Caki2 (cell line): Measurements from ENCODE around the gene BTC. TPM values are rescaled to one million over a fixed set of nuclear protein-coding genes. Genes with fewer than 3 reads are reported as not detected.
"Not testable (repeated sequence)": the region's sequence is repeated elsewhere in the genome, so short reads cannot be mapped to it uniquely, and the experiment has no call there.

Experiments used
- DNase-seq: peaks from one replicate; pipeline ENCODE4 v3.0.0-alpha.2; 2015; ENCODE audit warnings: low read depth
- in situ Hi-C: cut with HindIII; loops from 2 replicates; pipeline ENCODE4 v1.10.0; 2016; ENCODE audit warnings: low sequenced_read_pairs, low pct_unique_long_range_greater_than_20kb, mixed read lengths
- total RNA-seq: library from RNA; depleted of rRNA; stranded (reverse); fragments of >200 nt; shearing (Covaris generic); gene quantifications from 2 replicates; pipeline ENCODE4 v1.2.3, GENCODE V29; 2014; ENCODE audit warnings: low replicate concordance

BTC gene
- total RNA-seq, 1 experiment from 2014 or later = 4.5 TPM

DNA sequence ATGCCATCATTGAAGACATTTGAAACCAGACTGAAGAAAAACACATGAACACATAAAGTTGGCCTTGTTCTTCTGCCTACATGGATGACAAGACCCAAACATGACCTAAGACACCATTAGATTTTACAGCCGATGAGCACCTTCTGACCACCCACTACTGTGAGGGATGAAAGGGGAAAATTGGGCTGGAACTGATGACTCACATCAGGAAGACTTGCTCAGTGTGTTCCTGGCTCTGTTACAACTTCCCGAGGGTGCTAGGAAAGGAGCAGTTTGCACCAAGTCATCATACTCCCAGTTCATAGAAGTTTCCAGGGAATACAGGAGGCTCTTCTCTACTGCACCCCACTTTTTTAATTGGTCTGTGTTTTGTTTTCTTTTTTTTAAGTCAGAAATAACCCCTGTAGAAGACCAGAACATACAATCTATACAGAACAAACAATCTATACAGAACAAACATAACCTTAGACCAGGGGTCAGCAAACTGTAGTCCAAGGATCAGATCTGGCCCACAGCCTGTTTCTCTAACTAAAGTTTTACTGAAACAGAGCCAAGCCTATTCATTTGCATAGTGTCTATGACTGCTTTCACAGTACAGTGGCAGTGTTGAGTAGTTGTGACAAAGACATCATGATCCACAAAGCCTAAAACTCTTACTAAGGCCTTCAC is 25.3 kb downstream of the BTC start:
- DNase-seq = peak; percentile 33
- in situ Hi-C loops = no loop called here

- DNase-seq = no peak
- in situ Hi-C loops = no loop called here
Measured at GRCh38 chr4:74764119-74764518, 30.2 kb downstream of the BTC start.

DNA sequence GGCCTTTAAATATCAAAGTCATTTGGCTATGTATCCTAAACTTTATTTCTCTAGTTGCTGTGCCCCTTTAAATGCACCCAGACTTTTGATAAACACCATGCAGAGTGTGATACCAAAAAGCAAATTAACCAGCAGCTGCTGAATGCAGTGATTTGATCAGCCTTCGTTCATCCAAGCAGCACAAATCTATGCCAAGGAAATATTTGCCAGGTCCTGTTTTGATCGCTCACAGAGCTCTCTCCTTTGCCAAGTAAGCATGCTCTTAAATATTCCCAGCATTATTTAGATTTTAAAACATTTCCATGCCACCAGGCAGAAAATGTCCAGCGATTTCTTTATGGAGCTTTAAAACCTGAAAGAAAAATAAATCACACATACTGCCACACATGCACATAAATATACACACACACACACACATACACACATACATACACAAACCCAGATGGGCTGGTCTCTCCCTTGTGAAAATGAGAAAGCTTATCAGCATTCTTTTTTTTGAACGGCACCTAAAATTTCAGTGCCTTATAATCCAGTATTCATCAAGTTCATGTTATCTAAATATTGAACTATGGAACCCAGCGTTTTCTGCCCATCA is 35.7 kb downstream of the BTC start:
- DNase-seq = no peak
- in situ Hi-C loops = no loop called here

GRCh38 chr4:74757136-74757535 is 37.2 kb downstream of the BTC start:
- DNase-seq = no peak
- in situ Hi-C loops = no loop called here

GRCh38 chr4:74755486-74755885 is 38.8 kb downstream of the BTC start:
- DNase-seq = no peak
- in situ Hi-C loops = no loop called here

DNA sequence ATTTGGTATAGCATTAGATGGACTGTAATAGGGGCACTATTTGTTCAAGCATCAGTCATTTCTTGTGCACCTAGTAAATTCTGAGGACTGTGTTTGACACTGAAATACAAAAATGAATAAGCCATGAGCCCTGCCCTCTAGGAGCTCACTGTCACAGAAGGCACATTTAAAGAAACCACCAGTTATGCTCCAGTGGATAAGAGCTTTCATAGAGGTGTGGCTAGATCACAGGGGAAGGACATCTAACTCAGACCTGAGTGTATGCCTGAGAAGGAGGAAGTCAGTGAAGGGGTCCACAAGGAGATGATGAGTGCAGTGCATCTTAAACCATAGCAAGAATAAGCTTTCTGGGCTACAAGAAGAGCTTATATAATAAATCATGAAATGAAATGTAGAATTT is 40.1 kb downstream of the BTC start:
- in situ Hi-C loops = no loop called here
- peak; percentile 4 for DNase-seq

GRCh38 chr4:74752798-74753197 is 41.5 kb downstream of the BTC start:
- in situ Hi-C loops = no loop called here
- no peak for DNase-seq

GRCh38 chr4:74751856-74752255 is 42.5 kb downstream of the BTC start:
- no peak for DNase-seq
- in situ Hi-C loops = no loop called here

GRCh38 chr4:74751247-74751646 is 43.1 kb downstream of the BTC start:
- in situ Hi-C loops = no loop called here
- DNase-seq = no peak

DNA sequence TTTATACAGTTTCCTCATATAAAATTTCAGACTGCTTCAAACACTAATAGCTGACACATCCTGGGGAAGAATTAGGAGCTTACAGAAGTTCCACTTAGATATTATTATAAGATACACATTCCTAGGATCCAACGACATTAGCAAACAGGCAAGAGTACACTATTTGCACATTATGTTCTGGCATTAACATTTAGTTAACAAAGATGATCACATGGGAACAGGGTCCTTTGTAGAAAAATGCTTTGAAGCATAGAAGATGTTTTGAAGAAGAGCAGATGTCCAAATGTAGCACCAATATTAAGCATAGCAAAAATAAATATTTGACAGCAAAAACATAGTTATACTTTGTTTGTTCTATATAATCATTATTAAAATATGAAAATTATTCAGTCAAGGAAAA is 52.1 kb downstream of the BTC start:
- no peak for DNase-seq
- in situ Hi-C loops = no loop called here

GRCh38 chr4:74738464-74739143 is 55.7 kb downstream of the BTC start:
- no peak for DNase-seq
- in situ Hi-C loops = no loop called here

DNA sequence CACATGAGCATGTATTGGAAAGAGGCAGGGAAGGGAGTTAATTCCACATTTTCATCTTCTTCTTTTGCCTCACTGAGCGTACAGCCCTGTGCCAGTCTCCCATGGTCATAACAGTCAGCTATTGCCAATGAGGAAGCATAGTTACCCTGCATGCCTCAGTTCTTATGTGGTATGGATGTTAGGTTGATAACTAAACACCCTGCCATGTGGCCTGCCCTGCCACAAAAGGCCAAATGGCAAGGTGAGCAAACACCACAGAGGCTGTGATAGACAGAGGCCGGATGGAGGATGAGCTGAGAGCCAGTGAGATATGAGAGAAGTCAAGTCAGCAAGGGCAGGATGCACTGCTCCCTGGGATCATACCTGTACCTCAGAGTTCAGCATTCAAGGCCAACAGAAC is 59.3 kb downstream of the BTC start:
- no peak for DNase-seq
- in situ Hi-C loops = no loop called here

DNA sequence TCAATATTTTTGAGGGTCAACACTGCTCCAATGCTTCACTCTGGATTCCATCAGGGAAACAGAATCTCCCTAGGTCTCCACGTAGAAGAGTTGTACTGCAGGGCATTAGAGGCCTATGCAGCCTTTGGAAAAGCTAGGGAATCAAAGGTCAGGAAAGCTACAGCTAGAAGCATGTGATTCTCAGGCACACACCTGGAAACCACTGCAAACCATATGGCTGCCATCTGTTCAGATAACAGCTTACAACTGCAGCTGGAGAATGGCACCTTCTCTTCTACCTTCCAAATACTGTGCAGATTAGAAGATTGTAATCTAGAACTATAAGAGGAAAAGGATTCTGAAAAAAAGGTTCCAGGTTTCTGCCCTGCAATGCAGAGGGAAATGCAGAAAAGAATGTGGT is 60.6 kb downstream of the BTC start:
- DNase-seq = no peak
- in situ Hi-C loops = no loop called here

- in situ Hi-C loops = no loop called here
- DNase-seq = no peak
Measured at GRCh38 chr4:74724979-74725378, 69.3 kb downstream of the BTC start.

DNA sequence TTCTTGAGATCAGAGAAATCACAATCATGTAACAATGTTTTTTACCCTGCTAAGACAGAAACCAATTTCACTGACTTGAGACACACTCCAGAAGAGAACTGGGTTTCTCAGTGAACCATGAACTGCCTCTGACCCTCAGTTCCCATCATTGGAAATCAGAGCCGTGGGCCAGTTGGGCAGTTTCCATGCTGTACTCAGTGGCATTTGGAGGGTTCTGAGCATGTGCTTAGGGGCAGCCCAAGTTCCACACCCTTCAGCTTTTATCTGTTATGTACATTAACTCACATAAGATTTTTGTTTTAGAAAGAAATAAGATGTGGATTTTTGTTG is 77.9 kb downstream of the BTC start:
- in situ Hi-C loops = no loop called here
- no peak for DNase-seq

- in situ Hi-C loops = no loop called here
- no peak for DNase-seq
Measured at GRCh38 chr4:74715706-74716435, 78.5 kb downstream of the BTC start.

DNA sequence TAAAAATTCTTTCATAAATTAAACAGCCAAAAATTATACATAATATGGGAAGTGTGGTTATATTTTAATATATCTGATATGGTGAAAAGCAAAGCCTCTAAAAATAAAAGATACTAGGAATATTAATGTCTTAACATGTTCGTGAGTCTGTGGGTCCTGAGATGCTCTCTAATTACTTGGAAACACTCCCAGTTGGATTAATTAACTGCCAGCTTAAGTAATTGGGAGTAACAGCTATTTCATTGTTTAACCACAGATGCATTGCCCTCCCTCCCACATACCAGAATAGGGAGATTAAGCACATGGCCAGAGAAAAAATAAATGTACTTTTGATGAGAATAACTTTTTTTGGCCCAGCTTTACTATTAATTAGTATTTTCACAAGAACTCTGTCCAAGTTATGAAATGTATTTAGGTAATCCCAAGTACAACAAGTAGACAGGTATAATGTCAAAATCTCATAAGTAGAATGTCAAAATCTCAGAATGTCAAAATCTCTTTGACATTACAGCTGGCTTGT is 79.7 kb downstream of the BTC start:
- in situ Hi-C loops = no loop called here
- no peak for DNase-seq

DNA sequence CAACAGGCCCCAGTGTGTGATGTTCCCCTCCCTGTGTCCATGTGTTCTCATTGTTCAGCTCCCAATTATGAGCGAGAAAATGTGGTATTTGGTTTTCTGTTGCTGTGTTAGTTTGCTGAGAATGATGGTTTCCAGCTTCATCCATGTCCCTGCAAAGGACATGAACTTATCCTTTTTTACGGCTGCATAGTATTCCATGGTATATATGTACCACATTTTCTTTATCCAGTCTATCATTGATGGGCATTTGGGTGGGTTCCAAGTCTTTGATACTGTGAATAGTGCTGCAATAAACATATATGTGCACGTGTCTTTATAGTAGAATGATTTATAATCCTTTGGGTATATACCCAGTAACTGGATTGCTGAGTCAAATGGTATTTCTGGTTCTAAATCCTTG is 86.2 kb downstream of the BTC start:
- in situ Hi-C loops, DNase-seq: not testable (repeated sequence)
